HG02642 (cell line): Measurements from ENCODE around the gene TAS2R38.
A peak's percentile ranks its signal among the peaks of the same experiment; 100 is the strongest.

Experiments used
- ATAC-seq: cut with Tn5 transposase; IDR thresholded peaks from one replicate; pipeline ENCODE4 v1.9.1; 2021; ENCODE audit warnings: mild to moderate bottlenecking; ENCODE audit not compliant: unreplicated experiment, poor library complexity

Gene TAS2R38

DNA sequence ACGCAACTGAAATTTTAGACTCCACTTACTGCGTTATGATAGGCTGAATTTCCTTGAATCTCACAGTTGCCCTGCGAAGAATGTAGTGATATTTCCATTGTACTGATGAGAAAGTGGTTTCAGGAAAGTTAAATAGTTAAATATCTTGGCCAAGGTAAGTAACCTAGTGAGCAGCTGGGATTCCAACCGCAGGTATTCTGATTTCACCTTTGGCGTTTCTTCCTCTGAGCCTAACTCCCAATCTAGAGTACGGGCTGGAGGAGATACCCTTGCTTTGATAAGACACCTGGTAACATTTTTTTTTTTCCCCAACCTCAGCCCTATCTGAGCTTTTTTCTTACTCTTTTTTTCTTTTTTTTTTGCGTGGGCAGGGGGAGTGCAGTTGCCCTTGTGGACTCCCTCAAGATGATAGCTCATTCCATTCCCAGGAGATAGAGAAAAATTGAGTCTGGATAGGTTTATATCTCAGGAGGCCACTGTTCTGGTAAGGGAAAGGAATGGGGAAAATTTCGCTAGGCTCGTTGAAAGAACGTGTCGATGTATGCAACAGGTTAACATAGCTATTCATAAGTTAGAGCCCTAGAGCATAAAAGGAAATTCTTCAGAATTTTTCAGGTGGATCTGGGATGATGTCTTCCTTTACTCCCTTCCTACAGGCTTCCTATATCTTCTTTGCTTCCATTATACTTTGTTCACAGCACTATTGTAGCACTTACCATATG is 3.1 kb upstream of the TAS2R38 start:
- ATAC-seq, result no peak

- ATAC-seq, result peak; percentile 84
Measured at GRCh38 chr7:141975806-141976523, 2.4 kb upstream of the TAS2R38 start.

DNA sequence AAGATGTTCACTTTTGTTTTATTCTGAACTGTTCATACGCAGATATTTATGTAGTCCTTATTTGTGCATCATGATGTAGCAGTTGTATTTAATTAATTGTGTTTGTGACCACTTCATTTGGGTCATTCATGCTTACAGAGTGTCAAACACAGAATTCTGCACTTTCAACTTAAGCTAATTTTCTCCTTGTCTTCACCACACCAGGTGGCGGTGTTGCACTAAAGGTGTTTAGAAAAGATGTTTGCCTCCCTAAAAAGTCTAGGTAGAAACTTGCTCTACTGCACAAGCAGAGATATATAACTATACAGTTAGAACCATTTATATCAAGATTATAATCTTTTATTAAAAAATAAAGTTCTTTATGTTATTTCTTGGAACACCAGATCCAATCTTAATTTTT is 1.3 kb upstream of the TAS2R38 start:
- ATAC-seq, result no peak

- peak; percentile 75 for ATAC-seq
Measured at GRCh38 chr7:141960687-141961422, 12.7 kb downstream of the TAS2R38 start.

DNA sequence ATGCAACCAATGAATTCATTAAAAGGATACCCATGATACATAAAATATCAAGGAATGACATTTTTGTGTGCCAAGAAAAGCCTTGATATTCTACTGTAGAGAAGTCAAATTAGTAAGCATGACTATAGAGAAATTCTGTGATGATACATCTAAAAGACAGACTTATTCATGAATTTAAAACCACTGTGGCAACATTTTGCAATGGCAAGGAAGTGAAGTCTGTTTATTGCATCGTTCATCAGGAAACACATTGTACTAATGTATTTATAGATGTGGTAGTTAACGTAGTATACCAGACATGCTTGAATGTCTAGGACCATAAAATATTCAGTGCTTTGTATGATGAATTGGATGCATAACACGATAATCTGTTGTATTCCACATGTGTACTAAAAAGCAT is 17.5 kb downstream of the TAS2R38 start:
- no peak for ATAC-seq

DNA sequence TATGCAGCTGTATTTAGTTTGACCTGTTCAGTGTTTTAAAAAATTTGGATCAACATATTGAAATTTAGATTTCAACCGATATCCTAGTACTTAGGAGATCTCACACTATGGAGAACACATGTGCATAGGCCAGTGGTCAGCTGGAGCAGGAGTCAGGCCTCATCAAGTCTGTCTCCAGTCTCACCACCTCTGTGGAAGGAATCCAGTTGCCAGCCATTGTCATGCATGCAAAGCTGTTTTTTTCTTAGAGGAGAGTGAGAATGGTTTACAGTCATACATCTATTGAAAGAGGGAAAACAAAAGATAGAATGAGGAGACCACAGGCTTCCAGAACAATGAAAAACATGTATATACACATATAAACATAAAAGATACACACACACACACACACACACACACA is 19.2 kb downstream of the TAS2R38 start:
- no peak for ATAC-seq

GRCh38 chr7:141952461-141952860 is 21.1 kb downstream of the TAS2R38 start:
- ATAC-seq, result no peak

DNA sequence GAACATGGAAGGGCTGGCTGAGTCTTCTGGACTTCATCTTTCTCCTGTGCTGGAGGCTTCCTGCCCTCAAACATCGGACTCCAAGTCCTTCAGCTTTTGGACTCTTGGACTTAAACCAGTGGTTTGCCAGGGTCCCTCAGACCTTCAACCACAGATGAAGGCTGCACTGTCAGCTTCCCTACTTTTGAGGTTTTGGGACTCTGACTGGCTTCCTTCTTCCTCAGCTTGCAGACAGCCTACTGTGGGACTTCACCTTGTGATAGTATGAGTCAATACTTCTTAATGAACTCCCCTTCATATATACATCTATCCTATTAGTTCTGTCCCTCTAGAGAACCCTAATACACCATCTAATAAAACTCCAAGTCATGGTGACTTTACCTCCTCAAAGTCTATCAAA is 22.8 kb downstream of the TAS2R38 start:
- no peak for ATAC-seq

DNA sequence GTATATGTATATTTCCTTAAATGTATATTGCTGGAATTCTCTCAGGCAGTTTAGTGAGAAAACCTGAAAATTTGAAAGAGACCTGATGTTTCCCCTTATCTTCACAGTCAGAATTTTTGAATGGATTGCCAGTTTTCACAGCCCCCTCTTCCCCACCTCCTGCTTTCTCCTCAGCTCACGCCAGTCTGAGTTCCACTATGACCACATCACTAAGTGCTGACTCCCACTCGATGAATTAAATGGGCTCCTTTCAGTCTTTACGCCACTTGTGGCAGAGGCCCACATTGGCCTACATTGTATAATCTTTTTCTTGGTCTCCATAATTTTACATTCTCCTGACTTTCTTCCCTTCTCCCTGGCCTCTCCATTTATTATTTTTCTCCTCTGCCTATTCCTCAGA is 23.7 kb downstream of the TAS2R38 start:
- no peak for ATAC-seq

DNA sequence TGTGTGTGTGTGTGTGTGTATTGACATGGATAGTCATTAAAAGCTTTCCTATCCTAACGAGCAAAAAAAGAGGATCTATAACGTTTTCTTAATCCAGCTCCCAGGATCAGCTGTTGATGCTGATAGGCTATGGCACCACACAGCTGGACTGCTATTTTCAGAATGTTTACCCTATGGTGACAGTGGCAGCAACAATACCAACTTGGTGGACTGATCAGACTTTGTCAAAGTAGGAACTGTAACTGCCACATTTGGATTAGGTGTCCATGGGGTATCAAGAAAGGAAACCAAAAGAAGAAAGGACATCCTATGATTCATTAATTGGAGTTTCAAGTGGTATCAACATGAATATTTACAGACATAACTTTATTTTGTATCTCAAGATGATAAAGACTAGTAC is 24.1 kb downstream of the TAS2R38 start:
- ATAC-seq, result no peak

GRCh38 chr7:141949021-141949420 is 24.6 kb downstream of the TAS2R38 start:
- ATAC-seq, result no peak

- no peak for ATAC-seq
Measured at GRCh38 chr7:141946796-141947195, 26.8 kb downstream of the TAS2R38 start, which contains the start of gene CLEC5A. TSS of gene CLEC5A (minus strand) at chr7:141946974. CDS start at chr7:141946292, 682 bp downstream.

DNA sequence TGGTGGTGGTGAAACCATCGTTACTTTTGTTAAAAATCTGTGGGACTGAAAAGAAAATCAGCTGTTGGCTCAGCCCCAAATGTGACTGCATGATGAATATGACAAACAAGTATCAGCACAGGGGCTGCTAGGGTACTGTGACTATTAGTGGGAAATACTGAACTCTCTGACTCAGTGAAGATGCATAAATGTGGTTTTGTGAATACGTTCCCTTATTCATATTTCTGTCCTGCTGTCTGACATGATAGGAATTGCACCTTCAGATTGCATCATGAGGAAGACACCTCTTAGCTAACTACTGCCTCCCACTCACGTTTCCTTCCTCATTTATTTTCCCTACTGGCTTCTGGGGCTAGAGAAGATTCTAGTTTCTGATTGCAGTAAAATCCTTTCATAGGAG is 28.2 kb downstream of the TAS2R38 start:
- no peak for ATAC-seq

DNA sequence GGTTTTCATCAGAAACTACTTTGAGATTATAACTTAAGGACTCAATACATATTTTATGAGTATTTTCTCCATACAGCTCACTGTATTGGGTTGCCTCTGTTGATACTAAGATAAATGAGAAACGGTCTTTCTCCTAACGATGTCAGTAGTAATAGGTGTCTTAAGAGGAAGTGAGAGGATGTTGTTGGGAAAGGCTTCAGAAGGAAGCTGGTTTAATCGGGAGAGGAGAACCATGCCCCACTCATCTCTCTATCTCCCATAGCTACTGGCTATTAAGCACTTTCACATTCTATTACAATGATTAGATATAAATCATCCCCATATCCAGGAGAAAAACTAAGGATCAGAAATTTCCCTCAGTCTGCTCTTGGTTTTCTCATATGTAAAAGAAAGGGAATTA is 28.8 kb downstream of the TAS2R38 start:
- no peak for ATAC-seq

DNA sequence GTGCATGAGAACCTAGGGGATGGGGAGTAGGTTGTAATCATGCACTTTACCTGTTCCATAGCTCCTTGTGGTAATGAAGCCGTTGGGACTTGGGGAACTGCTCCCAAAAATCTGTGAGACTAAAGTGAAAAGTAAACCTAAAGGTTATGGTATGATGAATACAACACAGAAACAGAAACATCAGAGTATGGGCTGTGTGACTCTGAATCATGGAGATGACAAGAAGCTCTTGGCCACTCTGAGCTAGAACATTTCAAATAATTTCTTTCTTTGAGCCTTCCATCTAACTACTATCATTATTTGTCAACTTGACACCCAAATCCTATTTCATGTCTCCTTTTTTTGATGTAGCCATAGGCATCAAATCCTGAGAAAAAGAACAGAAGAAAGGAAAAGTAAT is 29.7 kb downstream of the TAS2R38 start:
- no peak for ATAC-seq

GRCh38 chr7:141941075-141941474 is 32.5 kb downstream of the TAS2R38 start:
- ATAC-seq, result no peak

DNA sequence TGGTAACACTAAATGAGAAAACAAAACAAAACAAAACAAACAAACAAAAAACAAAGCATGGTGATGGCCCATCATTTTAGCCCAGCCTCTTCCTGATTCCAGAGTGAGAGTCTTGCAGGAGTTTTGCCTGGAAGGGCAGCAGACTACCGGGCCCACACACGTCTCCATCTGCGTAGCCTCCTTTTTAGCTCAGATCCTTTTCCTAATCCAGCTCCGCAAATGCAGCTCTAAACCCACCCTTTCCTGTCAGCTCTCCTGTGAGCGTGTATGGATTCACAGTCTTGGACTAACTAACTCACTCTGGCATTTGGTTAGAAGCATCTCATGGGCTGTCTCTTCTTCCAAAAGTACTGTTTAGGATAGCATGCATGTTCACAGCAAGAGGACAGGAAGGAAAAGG is 43.4 kb downstream of the TAS2R38 start:
- no peak for ATAC-seq

- ATAC-seq, result no peak
Measured at GRCh38 chr7:141928845-141929195, 44.8 kb downstream of the TAS2R38 start.

- no peak for ATAC-seq
Measured at GRCh38 chr7:141928146-141928844, 45.3 kb downstream of the TAS2R38 start.
